ENCODE data around the gene CYB561A3. TPM values are rescaled to one million over a fixed set of nuclear protein-coding genes. Genes with fewer than 3 reads are reported as not detected.

CYB561A3 gene
- total and polyA plus RNA-seq, 2 of the 13 experiments (the other 11 are each of a cell fraction or from before 2014, with no cell fraction given): 11.4 to 14.9 TPM

DNA sequence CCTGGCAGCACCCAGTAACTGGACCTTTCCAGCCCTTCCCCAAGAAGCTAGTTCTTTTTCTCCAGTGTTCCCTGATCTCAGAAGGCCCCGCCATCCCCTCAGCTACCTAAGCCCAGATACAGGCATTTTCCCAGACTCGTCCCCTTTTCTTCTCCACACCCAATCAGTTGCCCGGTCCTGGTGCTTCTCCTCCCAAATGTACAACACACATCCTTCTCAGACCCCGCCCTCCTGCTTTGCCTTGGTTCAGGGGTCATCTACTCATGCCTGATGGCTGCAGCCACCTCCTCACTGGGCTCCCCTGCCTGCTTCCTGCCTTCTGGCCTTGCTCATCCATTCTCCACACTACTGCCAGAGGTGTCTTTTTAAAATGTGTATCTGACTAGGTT lies 22.2 kb downstream of the CYB561A3 start:
- no peaks in the 10 kb centered on the region for H3K9me3 ChIP-seq (ENCODE audit: low read length)
- 94% methylated on average over 4 of the region's 4 CpGs for WGBS (ENCODE audit: low lambda C conversion rate)
- BruUV-seq (replicated peaks): no TSS peak
- no peak overlapping the region for H3K4me2 ChIP-seq (ENCODE audit: low read depth, low read length)
- H3K27me3 ChIP-seq (ENCODE audit: control insufficient read depth in 1 of 2, insufficient read depth in 2 of 2, low read length in 2 of 2): no peaks in the 10 kb centered on the region
- in situ Hi-C loops (cut with HindIII; ENCODE audit: extremely low pct_ligation_motif_present, low pct_unique_long_range_greater_than_20kb) (loop anchor here (5.0 kb wide), 1 partner anchor 48 kb away; no protein-coding TSS in a partner anchor), intact Hi-C loops (cut with micrococcal nuclease; ENCODE audit: unreplicated experiment) (loop anchor here (10.0 kb wide), 1 partner anchor 85 kb away; no protein-coding TSS in a partner anchor)
- no peak for FAIRE-seq
- H3K36me3 ChIP-seq (replicated peaks in 1 of 2; ENCODE audit: control insufficient read depth in 1 of 2, insufficient read depth in 2 of 2, low read length in 2 of 2): peaks cover 39 to 64% of the 10 kb centered on the region in 2 experiments
- no peak overlapping the region for H2AFZ ChIP-seq (ENCODE audit: low read length)
- H4K20me1 ChIP-seq (ENCODE audit: insufficient read depth, low read length): 0 out of 2 replicates have a peak, but pooled peaks cover 4% of the 10 kb centered on the region
- TF ChIP-seq ZNF773 (CRISPR knock-in tag; IDR thresholded peaks at IDR 0.05; ENCODE audit: borderline replicate concordance) (no peak), ASH2L (IDR thresholded peaks at IDR 0.05; ENCODE audit: insufficient read length, low read depth, low read length) (no peak)
- TF ChIP-seq, protein P1, sequence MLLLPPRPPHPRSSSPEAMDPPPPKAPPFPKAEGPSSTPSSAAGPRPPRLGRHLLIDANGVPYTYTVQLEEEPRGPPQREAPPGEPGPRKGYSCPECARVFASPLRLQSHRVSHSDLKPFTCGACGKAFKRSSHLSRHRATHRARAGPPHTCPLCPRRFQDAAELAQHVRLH (CRISPR knock-in tag; IDR thresholded peaks at IDR 0.05; ENCODE audit: borderline replicate concordance, low read depth): no peak
- TF ChIP-seq, protein P2, sequence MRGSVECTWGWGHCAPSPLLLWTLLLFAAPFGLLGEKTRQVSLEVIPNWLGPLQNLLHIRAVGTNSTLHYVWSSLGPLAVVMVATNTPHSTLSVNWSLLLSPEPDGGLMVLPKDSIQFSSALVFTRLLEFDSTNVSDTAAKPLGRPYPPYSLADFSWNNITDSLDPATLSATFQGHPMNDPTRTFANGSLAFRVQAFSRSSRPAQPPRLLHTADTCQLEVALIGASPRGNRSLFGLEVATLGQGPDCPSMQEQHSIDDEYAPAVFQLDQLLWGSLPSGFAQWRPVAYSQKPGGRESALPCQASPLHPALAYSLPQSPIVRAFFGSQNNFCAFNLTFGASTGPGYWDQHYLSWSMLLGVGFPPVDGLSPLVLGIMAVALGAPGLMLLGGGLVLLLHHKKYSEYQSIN (CRISPR knock-in tag; IDR thresholded peaks at IDR 0.05; ENCODE audit: borderline replicate concordance): no peak
- no peak overlapping the region for H3K4me3 ChIP-seq (replicated peaks in 1 of 3; ENCODE audit: insufficient read depth in 1 of 3, low read depth in 2 of 3, low read length in 3 of 3)
- no peak for DNase-seq (ENCODE audit: low spot score)
- peaks cover 35% of the 10 kb centered on the region for H3K79me2 ChIP-seq (ENCODE audit: insufficient read depth, low read length)
- no peak for ATAC-seq
- peaks cover 25% of the 10 kb centered on the region for H3K4me1 ChIP-seq (ENCODE audit: insufficient read depth, low read length)
- no peak overlapping the region for H3K27ac ChIP-seq (ENCODE audit: extremely low read length, insufficient read depth, low read length)
- POLR2A ChIA-PET: no interaction called here
- CTCF ChIA-PET (ENCODE audit: low intra/inter-chr PET ratio, low total read pairs): no interaction called here
- H3K9ac ChIP-seq (ENCODE audit: insufficient read depth, low read depth, low read length): no peak overlapping the region

DNA sequence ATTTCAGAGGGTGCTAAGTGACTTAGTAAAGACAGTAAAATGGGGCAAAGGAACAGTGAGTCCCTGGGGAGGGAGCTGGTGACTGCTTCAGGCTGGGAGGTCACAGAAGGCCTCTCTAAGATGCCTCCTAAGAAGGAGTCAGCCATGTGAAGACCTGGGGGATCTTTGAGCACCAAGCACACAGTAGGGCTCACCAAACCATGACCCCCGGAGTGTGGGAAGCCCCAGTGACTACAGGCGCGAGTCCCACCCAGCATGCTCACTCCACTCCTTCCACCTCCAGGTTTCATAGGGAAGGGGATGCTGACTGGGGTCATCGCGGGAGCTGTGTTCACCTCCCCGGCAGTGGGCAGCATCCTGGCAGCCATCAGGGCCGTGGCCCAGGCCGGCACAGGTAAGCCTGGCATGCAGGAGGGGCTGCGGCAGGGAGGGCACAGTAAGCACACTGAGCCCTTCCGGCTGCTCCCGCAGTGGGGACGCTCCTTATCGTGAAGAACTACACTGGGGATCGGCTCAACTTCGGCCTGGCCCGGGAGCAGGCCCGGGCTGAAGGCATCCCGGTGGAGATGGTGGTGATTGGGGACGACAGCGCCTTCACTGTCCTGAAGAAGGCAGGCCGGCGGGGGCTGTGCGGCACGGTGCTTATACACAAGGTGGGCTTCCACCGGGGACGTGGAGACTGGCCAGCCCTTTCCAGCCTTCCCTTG lies 22.7 kb downstream of the CYB561A3 start:
- no peak overlapping the region for H3K4me2 ChIP-seq (ENCODE audit: low read depth, low read length)
- peaks cover 29% of the 10 kb centered on the region for H3K4me1 ChIP-seq (ENCODE audit: insufficient read depth, low read length)
- over 99% methylated on average over 24 of the region's 26 CpGs for WGBS (ENCODE audit: low lambda C conversion rate)
- FAIRE-seq: no peak
- no peaks in the 10 kb centered on the region for H3K9me3 ChIP-seq (ENCODE audit: low read length)
- DNase-seq (ENCODE audit: low spot score): no peak
- H3K27me3 ChIP-seq (ENCODE audit: control insufficient read depth in 1 of 2, insufficient read depth in 2 of 2, low read length in 2 of 2): no peaks in the 10 kb centered on the region
- H2AFZ ChIP-seq (ENCODE audit: low read length): no peak overlapping the region
- ATAC-seq: no peak
- no peak overlapping the region for H3K4me3 ChIP-seq (replicated peaks in 1 of 3; ENCODE audit: insufficient read depth in 1 of 3, low read depth in 2 of 3, low read length in 3 of 3)
- BruUV-seq (replicated peaks): no TSS peak
- H3K36me3 ChIP-seq (replicated peaks in 1 of 2; ENCODE audit: control insufficient read depth in 1 of 2, insufficient read depth in 2 of 2, low read length in 2 of 2): peaks cover 38 to 59% of the 10 kb centered on the region in 2 experiments
- intact Hi-C loops (cut with micrococcal nuclease; ENCODE audit: unreplicated experiment): loop anchor here (10.0 kb wide), 1 partner anchor 84 kb away; no protein-coding TSS in a partner anchor
- H3K27ac ChIP-seq (ENCODE audit: extremely low read length, insufficient read depth, low read length): no peak overlapping the region
- 0 out of 2 replicates have a peak, but pooled peaks cover 4% of the 10 kb centered on the region for H4K20me1 ChIP-seq (ENCODE audit: insufficient read depth, low read length)
- in situ Hi-C loops (cut with HindIII; ENCODE audit: extremely low pct_ligation_motif_present, low pct_unique_long_range_greater_than_20kb): loop anchor here (5.0 kb wide), 1 partner anchor 48 kb away; no protein-coding TSS in a partner anchor
- CTCF ChIA-PET (ENCODE audit: low intra/inter-chr PET ratio, low total read pairs): no interaction called here
- POLR2A ChIA-PET: interaction anchor here (1.0 to 1.2 kb wide), 2 partner anchors 24 to 47 kb away, joined by 3 read pairs; partner anchors contain the start of gene TMEM138
- peaks cover 40% of the 10 kb centered on the region for H3K79me2 ChIP-seq (ENCODE audit: insufficient read depth, low read length)
- H3K9ac ChIP-seq (ENCODE audit: insufficient read depth, low read depth, low read length): no peak overlapping the region
- TF ChIP-seq ZNF496 (CRISPR knock-in tag; IDR thresholded peaks at IDR 0.05; ENCODE audit: insufficient replicate concordance) (no peak), ZMYM2 (CRISPR knock-in tag; IDR thresholded peaks at IDR 0.05) (no peak), KAT8 (CRISPR knock-in tag; IDR thresholded peaks at IDR 0.05) (no peak), ZBTB7B (CRISPR knock-in tag; IDR thresholded peaks at IDR 0.05) (no peak), RBFOX2 (IDR thresholded peaks at IDR 0.05; ENCODE audit: low read depth, low read length) (peak; percentile 69), POLR2A (IDR thresholded peaks at IDR 0.05; ENCODE audit: insufficient read depth in 1 of 2, low read depth in 2 of 2, low read length in 2 of 2) (0 out of 4 replicates have a peak, but pooled peaks of 1 of the 2 experiments have one; percentile 15), MTF1 (CRISPR knock-in tag; IDR thresholded peaks at IDR 0.05) (no peak), NCOR1 (IDR thresholded peaks at IDR 0.05; ENCODE audit: borderline replicate concordance, low read length) (no peak), ZKSCAN1 (IDR thresholded peaks at IDR 0.05; ENCODE audit: low read length) (peak; percentile 63)
- TF ChIP-seq, protein P3, sequence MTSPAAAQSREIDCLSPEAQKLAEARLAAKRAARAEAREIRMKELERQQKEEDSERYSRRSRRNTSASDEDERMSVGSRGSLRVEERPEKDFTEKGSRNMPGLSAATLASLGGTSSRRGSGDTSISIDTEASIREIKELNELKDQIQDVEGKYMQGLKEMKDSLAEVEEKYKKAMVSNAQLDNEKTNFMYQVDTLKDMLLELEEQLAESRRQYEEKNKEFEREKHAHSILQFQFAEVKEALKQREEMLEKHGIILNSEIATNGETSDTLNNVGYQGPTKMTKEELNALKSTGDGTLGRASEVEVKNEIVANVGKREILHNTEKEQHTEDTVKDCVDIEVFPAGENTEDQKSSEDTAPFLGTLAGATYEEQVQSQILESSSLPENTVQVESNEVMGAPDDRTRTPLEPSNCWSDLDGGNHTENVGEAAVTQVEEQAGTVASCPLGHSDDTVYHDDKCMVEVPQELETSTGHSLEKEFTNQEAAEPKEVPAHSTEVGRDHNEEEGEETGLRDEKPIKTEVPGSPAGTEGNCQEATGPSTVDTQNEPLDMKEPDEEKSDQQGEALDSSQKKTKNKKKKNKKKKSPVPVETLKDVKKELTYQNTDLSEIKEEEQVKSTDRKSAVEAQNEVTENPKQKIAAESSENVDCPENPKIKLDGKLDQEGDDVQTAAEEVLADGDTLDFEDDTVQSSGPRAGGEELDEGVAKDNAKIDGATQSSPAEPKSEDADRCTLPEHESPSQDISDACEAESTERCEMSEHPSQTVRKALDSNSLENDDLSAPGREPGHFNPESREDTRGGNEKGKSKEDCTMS (CRISPR knock-in tag; conservative IDR thresholded peaks at IDR 0.05): no peak

Measured in HepG2 (cell line).